OCI-LY1 (cell line): ENCODE data around the gene TBXAS1.

ENCODE experiments used
- EZH2 ChIP-seq: fragments of 200-600 bp; sonication (generic), shearing (Covaris generic); IDR thresholded peaks from 2 replicates; pipeline ENCODE4 v1.8.0; 2017; ENCODE audit warnings: borderline replicate concordance, mixed run types, mild to moderate bottlenecking, antibody characterized with exemption, low read length, moderate library complexity, mixed read lengths
- TF ChIP-seq, protein P1 (sequence below): fragments of 200-600 bp; sonication (generic), shearing (Covaris generic); IDR thresholded peaks from 2 replicates; pipeline ENCODE4 v1.5.1; 2017; ENCODE audit warnings: mild to moderate bottlenecking, antibody characterized with exemption, low read length, moderate library complexity, mixed read lengths

DNA sequence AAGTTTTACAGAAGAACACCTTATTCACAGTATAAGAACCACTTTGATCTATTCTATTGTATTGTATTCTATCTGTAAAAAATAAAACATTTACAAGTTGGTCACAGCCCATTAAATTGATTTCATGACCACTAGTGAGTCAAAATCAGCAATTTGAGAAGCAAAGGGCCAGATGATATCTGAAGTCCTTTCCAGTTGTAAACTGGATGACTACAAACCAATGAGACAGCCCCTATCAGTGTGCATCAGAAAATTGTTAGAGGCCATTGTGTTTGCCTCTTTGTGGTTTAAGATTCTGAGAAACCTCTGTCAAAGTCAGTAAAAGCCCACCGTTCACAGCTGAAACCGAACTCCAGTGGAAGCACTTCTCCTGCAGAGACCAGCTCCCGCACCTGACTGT is 54.8 kb downstream of the TBXAS1 start:
- TF ChIP-seq, protein P1, sequence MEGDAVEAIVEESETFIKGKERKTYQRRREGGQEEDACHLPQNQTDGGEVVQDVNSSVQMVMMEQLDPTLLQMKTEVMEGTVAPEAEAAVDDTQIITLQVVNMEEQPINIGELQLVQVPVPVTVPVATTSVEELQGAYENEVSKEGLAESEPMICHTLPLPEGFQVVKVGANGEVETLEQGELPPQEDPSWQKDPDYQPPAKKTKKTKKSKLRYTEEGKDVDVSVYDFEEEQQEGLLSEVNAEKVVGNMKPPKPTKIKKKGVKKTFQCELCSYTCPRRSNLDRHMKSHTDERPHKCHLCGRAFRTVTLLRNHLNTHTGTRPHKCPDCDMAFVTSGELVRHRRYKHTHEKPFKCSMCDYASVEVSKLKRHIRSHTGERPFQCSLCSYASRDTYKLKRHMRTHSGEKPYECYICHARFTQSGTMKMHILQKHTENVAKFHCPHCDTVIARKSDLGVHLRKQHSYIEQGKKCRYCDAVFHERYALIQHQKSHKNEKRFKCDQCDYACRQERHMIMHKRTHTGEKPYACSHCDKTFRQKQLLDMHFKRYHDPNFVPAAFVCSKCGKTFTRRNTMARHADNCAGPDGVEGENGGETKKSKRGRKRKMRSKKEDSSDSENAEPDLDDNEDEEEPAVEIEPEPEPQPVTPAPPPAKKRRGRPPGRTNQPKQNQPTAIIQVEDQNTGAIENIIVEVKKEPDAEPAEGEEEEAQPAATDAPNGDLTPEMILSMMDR: no peak
- no peak for TF ChIP-seq EZH2
